ENCODE data around the gene DMBX1. TPM values are rescaled to one million over a fixed set of nuclear protein-coding genes. Genes with fewer than 3 reads are reported as not detected.

The DMBX1 gene
- total and polyA plus RNA-seq, 2 of the 4 experiments (the other 2 are of a cell fraction): not detected

DNA sequence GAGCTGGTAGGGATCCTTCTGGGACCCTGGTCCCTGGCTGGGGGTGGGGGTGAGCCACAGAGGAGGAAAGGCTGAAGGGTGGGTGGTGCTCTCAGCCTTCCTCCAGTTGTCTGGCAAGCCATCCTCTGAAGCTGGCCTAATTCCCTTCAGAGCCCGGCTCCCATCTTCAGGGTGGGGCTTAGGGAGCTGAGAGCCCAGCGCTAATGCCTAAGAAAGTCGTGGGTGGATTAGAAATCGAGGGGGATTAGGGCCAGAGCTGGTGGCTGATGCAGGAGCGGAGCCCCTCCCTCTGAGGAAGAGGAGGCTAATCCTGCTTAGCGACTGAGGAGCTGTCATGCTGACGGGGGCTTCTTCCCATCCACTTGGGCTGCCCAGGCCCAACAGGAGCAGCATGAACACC is 30.8 kb upstream of the DMBX1 start:
- ChIA-PET POLR2A (ENCODE audit: unreplicated experiment) (no interaction called here), CTCF (interaction anchor here (1.0 kb wide), 1 partner anchor 89 kb away, joined by 3 read pairs; no protein-coding TSS in a partner anchor)
- no peak overlapping the region for H4K8ac ChIP-seq (ENCODE audit: low read depth in 2 of 2, low read length in 2 of 2)
- no peak overlapping the region for H3K18ac ChIP-seq (ENCODE audit: low read depth, low read length)
- no peak overlapping the region for H3K14ac ChIP-seq (replicated peaks; ENCODE audit: low read depth, low read length)
- H3K9ac ChIP-seq (ENCODE audit: low read depth, low read length): no peak overlapping the region
- no peaks in the 10 kb centered on the region for H4K20me1 ChIP-seq (ENCODE audit: insufficient read depth, low read length)
- H2BK120ac ChIP-seq (ENCODE audit: low read depth, low read length): no peak overlapping the region
- in situ Hi-C loops (cut with MboI; ENCODE audit: low sequenced_read_pairs): no loop called here
- H3K36me3 ChIP-seq (ENCODE audit: control insufficient read depth, insufficient read depth, low read length): no peaks in the 10 kb centered on the region
- no peak overlapping the region for H4K91ac ChIP-seq (ENCODE audit: insufficient read depth, low read depth, low read length)
- no peak overlapping the region for H4K5ac ChIP-seq (ENCODE audit: low read depth, low read length)
- no peak overlapping the region for H2AK9ac ChIP-seq (replicated peaks; ENCODE audit: low read depth, low read length, poor library complexity)
- no peak overlapping the region for H3K27ac ChIP-seq (ENCODE audit: insufficient read depth, low read length)
- 50% methylated on average over 1 of the region's 7 CpGs; no CpG with 5 or more reads in 1 of the 2 experiments for WGBS, 2 experiments (ENCODE audit: extremely low coverage in 2 of 2, insufficient read length in 1 of 2)
- DNase-seq (no peak), ATAC-seq (ENCODE audit: low read depth) (no peak)
- H3K4me2 ChIP-seq (ENCODE audit: low read depth, low read length): no peak overlapping the region
- no peaks in the 10 kb centered on the region; the same call in 1 of the 2 replicates for H3K9me1 ChIP-seq (ENCODE audit: insufficient read depth, low read length)
- H3K79me1 ChIP-seq (ENCODE audit: low read depth in 1 of 2, low read length in 2 of 2): no peaks in the 10 kb centered on the region
- H2BK20ac ChIP-seq (ENCODE audit: low read depth, low read length): no peak overlapping the region
- H3K4me3 ChIP-seq (ENCODE audit: insufficient read depth, low read depth, low read length): no peak overlapping the region
- dilution Hi-C loops (cut with HindIII; ENCODE audit: low sequenced_read_pairs, unreplicated experiment): no loop called here
- no peak overlapping the region for H2AK5ac ChIP-seq (ENCODE audit: low read depth, low read length)
- H2BK5ac ChIP-seq (ENCODE audit: low read depth, low read length, poor library complexity, severe bottlenecking): no peak overlapping the region
- TF ChIP-seq NFE2L2 (IDR thresholded peaks at IDR 0.05; ENCODE audit: low read depth, low read length) (no peak), FOS (IDR thresholded peaks at IDR 0.05; ENCODE audit: low read depth, low read length) (no peak), USF2 (IDR thresholded peaks at IDR 0.05; ENCODE audit: low read depth, low read length) (no peak), MAFK (IDR thresholded peaks at IDR 0.05; ENCODE audit: low read depth, low read length) (no peak), CEBPB (IDR thresholded peaks at IDR 0.05; ENCODE audit: low read depth, low read length) (no peak)
- TF ChIP-seq, protein P1, sequence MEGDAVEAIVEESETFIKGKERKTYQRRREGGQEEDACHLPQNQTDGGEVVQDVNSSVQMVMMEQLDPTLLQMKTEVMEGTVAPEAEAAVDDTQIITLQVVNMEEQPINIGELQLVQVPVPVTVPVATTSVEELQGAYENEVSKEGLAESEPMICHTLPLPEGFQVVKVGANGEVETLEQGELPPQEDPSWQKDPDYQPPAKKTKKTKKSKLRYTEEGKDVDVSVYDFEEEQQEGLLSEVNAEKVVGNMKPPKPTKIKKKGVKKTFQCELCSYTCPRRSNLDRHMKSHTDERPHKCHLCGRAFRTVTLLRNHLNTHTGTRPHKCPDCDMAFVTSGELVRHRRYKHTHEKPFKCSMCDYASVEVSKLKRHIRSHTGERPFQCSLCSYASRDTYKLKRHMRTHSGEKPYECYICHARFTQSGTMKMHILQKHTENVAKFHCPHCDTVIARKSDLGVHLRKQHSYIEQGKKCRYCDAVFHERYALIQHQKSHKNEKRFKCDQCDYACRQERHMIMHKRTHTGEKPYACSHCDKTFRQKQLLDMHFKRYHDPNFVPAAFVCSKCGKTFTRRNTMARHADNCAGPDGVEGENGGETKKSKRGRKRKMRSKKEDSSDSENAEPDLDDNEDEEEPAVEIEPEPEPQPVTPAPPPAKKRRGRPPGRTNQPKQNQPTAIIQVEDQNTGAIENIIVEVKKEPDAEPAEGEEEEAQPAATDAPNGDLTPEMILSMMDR (conservative IDR thresholded peaks at IDR 0.05; ENCODE audit: low read depth, low read length): no peak
- peaks cover 71% of the 10 kb centered on the region for H3K27me3 ChIP-seq (ENCODE audit: control insufficient read depth, insufficient read depth, low read length)
- H3K9me3 ChIP-seq (ENCODE audit: control insufficient read depth, insufficient read depth, low read length): no peaks in the 10 kb centered on the region
- BruUV-seq (replicated peaks): no TSS peak
- intact Hi-C loops (cut with micrococcal nuclease): no loop called here
- H2AFZ ChIP-seq (replicated peaks; ENCODE audit: low read length, poor library complexity): no peak overlapping the region
- H3K56ac ChIP-seq (ENCODE audit: extremely low read depth, insufficient read depth, low read length): no peak overlapping the region
- no peak overlapping the region for H3K4ac ChIP-seq (ENCODE audit: low read depth, low read length)
- H2BK15ac ChIP-seq (ENCODE audit: low read depth, low read length): no peak overlapping the region
- no peak overlapping the region for H3K23ac ChIP-seq (ENCODE audit: low read depth, low read length)
- no peaks in the 10 kb centered on the region for H3K4me1 ChIP-seq (ENCODE audit: control insufficient read depth, insufficient read depth, low read length)
